GM19467 (cell line): ENCODE measurements around the gene FBRS.
"Not testable (repeated sequence)": the region's sequence is repeated elsewhere in the genome, so short reads cannot be mapped to it uniquely, and the experiment has no call there.

ENCODE experiments used
- ATAC-seq: cut with Tn5 transposase; IDR thresholded peaks from one replicate; pipeline ENCODE4 v1.9.1; 2021; ENCODE audit warnings: mild to moderate bottlenecking, moderate library complexity; ENCODE audit not compliant: unreplicated experiment

The FBRS gene

DNA sequence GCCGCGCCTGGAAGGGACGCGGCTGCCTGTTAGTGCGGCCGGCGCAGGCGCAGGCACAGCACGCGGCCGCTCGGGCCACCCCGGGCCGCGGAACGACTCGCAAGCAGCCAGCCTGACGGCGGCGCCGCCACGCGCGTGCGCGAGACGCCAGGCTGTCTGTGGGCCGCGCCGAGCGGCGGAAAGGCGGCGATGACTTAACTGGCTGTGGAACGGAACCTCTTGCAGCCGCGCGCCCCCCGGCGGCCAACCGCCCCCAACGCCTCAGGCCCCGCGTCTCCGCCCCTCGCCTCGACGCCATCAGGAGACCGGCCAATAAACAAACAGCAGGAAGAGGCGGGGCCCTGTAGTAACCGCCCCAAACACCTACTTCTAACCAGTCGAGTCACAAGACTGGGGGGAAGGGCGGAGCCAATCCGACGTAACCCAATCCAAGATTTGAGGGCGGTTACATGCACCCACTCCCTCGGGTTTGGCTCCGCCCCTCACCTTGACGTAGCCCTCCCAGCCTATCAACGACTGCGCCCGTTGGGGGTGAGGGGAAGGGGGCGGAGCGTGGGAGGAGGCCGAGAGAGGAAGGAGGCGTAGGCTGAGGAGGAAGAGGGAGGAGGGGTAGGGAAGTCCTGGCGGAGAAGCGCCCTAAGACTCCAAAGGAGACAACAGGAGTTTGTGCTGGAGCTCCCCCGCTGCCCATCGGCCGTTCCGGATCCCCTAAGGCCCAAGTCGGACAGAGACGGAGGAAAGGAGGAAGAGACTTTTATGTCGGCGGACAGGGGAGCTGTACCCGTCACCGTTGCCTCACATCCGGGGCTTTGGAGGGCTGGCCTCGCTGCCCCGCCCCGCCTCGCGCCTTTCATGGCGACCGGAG is at the start of gene FBRS:
Gene FBRS (plus strand): TSS at position 566 of the 865 bp plus-strand sequence. CDS start 1,088 bp downstream, outside the sequence.
- ATAC-seq = peak; percentile 64

DNA sequence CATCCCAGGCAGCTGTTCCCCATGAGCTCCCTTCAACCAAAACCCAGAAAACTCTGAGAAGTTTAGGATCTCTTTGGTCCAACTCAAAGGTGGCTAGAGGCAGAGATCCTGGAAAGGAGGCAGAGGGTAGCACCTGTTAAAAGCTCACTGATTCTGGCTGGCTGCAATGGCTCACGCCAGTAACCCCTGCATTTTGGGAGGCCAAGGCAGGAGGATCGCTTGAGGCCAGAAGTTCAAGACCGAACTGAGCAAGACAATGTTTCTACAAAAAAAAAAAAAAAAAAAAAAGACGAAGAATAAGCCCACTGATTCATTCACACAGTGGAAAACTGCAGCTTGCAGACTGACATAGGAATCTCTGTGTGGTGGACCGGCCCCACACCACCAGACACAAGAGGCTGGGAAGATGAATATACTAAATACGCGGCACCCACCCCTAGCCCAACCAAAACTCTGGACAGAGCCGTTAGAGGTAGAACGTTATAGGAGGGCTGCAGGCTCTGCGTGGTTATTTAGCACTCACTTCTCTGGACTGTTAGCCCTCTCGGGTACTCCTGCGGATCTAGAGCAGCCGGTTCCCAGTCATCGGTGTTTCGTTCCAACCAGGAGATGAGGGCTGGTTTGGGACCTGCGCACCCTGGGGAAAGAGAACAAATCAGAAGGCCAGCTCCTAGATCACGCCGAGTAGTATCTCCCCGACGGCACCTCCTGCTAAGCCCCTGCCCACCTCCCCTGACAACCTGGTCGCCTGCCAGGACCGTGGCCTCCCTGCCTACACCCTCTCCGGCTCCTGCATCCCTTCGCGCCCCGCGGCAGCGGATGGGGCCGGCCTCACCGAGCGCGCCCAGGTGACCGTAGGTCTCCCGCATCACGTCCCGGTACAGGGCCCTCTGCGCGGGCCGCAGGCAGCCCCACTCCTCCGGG is 49.0 kb upstream of the FBRS start:
- no peak for ATAC-seq

DNA sequence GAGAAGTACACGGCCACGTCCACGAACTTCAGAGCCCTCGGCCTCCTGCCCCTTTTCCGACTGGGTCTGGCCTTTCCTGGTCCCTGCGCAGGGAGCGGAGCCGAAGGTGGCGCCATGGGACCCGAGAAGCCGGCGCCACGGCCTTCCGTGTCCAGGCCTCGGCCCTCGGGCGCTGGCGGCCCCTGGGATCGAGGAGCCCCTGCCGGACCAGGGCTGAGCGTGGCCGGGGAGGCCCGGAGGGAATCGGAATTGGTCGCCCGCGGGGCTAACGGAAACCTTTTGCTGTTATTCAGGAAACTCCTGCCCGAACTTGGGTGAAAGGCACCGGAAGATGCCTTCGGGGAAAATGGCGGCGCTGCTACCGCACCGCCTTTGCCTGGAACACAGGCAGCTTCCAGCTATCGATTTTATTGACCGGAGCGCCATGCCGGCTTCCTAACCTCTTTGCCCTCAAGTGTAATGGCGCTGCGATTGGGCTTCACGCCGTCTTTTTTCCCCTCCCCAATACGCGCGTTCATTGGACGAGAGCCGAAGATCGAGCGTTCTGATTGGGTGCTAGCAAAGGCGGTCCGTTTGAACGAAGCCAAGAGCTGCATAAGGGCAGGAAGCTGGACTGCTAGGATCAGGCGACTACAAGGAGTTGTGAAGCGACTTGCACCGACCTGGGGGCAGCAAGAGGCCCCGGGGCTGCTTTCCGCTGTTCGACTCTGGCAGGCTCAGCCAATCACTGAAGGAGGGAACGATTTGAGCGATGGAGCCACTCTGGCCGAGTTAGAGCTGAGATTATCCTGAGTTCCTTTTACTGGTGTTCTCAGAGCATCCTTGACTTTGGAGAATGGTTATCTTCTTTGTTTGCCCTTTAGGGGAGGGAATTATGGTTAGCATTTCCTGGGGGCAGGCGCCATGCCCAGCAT is 48.0 kb upstream of the FBRS start, which contains the start of gene ZNF689:
Gene ZNF689 (minus strand): TSS at position 464 of the 914 bp plus-strand sequence. CDS start 348 bp downstream, at position 116.
- peak; percentile 86 for ATAC-seq

DNA sequence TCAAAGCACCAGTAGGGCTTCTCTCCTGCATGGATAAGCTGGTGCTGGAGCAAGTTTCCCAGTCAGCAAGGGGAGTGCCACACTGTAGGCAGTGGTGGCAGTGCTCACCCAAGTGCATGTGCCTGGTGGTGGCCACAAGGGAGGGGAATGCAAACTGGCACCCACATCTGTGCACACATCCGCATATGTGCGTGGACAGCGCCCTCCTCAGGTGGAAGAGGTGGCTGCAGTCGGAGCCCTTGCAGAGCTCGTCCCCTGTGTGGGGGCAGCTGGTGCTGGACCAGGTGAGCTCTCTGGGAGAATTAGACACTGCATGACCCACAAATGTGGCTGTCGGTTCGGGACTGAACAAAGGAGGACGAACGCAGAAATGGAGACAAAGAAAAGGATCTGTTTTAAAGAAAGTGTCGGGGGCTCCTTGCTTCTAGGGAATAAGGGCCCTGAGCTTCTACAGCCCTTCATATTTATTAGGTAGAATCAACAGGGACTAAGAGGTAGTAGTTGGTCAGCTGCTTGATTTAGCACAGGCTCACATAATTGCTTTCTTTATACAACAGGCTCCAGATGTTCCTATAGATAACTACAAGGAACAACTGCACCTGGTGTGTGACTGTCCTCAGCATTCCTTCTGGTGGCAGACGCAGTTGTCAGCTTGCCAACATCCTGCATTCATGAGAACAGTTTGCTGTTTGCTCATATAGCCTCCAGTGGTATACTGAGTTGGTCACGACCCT is 42.7 kb upstream of the FBRS start:
- no peak for ATAC-seq

DNA sequence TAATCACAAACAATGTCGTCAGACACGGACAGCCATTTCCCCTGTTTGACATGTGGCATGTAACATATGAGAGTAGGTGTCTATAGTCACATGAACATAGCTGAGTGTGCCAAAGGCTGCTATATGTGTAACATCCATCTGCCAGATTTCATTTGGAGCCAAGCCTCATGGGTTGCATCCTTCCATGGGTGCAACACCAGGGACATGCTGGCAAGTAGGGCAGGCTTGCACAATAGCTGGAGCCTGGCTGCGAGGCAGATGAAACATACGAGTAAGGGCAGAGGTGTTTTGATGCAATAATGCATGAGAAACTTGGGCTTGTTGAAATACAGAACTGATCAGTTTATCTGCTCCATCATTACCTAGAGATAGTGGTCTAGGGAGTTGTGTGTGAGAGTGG is 39.0 kb upstream of the FBRS start:
- ATAC-seq = no peak

DNA sequence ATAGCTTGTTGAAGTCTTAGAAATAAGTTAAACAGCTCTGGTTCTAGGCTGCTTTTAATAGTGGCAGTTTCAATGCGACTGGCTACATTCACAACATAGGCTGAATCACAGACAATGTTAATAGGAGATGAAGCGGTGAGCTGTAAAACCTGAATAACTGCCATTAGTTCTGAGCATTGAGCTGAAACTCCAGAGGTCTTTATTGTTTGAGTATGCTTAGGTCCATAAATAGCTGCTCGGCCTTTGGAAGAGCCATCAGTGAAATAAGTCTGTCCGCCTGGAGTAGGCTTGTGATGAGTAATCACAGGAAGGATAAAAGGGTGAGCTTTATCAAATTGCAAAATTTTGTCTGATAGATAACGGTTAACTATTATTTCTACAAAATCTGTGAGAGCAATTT is 38.6 kb upstream of the FBRS start:
- ATAC-seq = no peak

DNA sequence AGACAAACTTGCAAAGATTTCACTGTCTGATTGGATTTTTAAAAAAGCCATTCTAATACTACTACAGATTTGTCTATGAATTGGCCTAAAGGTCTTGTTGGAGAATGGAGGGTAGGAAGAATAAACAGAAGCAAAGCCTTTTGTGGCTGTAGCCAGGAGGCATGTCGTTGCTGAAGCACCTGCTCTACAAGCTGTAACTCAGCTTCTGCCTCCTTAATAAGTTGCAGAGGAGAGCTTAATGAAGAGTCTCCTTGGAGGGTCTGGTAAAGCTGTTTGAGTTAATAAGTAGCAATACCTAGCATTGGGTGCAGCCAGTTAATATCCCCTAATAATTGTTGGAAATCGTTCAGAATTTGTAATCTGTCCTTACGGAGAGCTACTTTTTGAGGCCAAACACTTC is 38.1 kb upstream of the FBRS start:
- ATAC-seq = no peak

DNA sequence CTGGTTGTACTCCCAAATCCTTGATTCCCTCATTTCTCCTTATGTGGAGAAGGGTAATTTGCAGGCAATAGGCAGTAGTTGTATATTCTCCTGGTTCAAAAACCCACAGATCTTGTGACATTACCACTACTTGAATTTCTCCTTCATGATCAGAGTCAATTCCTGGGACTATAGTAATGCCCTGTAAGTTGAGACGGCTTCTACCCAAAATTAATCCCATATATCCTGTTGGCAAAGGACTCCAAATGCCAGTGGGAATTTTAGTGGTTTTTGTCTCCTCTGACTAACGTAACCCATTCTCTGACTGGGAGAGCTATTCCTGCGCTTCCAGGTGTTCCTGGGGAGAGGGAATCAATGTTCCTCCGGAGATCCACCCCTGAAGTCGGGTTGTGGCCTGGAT is 36.5 kb upstream of the FBRS start:
- no peak for ATAC-seq

DNA sequence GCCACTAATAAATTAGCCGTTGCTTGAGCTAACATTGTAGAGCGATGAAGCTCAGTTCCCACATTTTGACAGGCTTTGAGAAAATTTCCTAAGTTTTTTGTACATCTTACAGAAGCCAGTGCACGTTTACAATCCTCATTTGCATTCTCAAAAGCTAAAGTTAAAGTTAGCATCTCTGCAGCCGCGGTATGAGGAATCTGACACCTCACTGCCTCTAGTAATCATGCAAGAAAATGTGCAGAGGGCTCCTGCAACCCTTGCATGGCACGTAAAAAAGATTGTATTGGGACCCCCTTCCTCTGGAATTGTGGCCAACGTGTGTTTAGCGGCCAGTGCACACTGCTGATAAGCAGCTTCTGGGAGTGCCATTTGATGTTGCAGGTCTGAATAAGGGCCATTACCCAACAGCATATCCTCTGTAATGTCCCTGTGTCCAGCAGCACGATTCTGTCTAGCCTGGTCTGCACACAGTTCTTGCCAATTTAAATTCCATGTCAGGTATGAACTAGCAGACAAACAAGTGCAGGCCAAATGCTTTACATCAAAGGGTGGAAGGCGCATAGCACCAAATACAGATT is 35.7 kb upstream of the FBRS start:
- no peak for ATAC-seq

DNA sequence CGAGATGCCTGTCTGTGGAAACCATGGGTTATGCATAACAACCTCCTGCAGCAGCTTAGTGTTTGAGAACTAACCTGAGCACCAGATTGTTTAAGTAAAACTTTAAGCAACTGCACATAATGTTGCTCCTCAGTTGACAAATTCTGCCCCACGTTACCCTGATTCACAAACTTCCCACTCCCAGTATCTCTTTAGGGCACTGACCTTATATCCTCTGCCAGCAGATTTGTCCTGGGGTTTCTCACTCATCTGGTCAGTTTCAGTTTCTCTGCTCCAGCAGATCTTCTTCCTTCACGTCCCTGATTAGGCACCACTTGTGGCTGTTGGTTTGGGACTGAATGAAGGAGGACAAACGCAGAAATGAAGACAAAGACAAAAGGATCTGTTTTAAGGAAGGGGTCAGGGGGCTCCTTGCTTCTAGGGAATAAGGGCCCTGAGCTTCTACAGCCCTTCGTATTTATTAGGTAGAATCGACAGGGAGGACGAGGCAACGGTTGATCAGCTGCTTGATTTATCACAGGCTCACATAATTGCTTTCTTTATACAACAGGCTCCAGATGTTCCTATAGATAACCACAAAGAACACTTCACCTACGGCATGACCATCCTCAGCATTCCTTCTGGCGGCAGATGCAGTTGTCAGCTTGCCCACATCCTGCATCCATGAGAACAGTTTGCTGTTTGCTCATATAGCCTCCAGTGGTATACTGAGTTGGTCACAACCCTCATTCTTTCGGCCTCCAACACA is 34.5 kb upstream of the FBRS start:
- no peak for ATAC-seq

DNA sequence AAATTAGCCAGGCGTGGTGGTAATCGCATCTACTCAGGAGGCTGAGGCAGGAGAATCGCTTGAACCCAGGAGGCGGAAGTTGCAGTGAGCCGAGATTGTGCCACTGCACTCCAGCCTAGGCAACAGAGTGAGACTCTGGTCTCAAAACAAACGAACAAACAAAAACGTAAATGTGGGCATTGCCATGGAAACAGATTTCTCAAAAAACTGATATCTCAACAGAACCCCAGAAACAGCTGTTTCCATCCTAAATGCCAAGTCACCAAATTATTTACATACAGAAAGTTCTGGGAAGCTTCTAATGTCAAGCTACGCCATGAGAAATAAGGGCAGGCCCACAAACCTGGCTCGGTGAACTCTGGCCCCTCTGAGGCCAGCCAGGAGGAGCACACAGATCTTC is 32.0 kb upstream of the FBRS start:
- ATAC-seq = no peak

DNA sequence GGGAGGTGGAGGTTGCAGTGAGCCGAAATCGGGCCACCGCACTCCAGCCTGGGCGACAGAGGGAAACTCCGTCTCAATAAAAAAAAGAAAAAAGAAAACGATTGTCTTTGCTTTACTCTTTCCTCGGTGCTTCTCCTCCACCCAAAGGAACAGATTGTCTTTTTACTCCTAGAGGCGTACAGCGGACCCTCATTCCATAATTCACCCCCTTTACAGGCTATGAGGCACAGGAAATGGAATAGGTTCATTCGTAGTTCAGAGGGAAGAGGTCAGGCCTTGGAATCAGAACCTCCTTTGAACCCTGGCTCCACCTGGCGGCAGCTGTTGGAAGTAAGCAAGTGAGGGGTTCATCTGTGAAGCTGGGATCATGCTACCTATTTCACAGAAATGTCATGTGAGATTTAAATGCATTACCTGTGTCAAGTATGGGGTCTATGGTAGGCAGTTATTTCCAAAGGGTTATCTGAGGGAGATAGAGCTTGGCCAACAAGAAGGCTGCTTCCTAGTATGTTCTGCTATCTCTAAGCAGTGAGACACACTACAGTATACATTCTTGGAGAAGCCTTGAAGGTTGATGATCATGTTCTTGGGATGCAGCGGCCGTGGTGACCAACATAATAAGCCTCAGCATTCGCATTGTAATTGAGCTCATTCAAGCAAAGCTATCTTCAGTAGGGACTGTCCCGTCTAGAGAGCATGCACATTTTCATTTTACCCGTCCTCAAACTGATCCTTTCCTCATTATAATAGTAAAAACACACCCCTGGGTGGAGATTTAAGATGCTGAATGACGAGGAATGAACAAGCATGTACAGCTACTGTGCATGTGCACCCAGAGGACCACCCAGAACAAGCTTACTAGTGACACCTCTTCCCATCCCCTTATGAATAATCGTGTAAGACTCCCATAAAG is 29.3 kb upstream of the FBRS start:
- no peak for ATAC-seq

DNA sequence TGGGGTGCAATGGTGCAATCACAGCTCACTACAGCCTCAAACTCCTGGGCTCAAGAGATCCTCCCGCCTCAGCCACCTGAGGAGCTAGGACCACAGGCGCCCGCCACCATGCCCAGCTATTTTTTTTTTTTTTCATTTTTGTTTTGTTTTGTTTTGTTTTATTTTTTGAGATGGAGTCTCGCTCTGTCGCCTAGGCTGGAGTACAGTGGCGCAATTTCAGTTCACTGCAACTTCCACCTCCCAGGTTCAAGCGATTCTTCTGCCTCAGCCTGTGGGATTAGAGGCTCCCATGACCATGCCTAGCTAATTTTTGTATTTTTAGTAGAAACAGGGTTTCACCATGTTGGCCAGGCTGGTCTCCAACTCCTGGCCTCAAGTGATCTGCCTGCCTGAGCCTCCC is 25.8 kb upstream of the FBRS start:
- ATAC-seq = not testable (repeated sequence)

DNA sequence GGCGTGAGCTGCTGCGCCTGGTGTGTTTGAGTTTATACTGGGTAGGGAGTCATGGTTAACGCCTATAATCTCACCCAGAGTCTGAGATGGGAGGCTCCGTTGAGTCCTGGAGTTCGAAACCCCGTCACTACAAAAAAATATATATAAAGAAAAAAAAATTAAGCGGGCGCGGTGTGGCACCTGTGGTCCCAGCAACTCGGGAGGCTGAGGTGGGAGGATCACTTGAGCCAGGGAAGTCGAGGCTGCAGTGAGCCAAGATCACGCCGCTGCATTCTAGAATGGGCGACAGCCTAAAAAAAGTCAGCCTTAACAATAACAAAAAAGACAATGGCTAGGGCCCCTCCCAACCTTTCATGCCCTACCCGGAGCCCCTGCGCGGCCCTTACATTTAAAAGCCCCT is 24.7 kb upstream of the FBRS start:
- no peak for ATAC-seq

DNA sequence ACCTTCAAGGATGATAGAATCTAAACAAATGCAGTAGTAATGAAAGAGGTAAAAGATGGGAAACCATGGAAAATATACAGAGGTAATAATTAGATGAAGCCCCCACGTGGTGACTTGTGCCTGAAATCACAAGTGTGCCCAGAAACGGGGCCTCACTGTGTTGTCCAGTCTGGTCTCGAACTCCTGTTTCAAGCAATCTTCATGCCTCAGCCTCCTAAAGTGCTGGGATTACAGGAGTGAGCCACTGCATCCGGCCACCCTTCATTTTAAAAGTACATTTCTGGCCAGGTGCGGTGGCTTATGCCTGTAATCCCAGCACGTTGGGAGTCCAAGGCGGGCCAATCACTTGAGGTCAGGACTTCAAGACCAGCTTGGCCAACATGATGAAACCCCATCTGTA is 21.6 kb upstream of the FBRS start:
- no peak for ATAC-seq

DNA sequence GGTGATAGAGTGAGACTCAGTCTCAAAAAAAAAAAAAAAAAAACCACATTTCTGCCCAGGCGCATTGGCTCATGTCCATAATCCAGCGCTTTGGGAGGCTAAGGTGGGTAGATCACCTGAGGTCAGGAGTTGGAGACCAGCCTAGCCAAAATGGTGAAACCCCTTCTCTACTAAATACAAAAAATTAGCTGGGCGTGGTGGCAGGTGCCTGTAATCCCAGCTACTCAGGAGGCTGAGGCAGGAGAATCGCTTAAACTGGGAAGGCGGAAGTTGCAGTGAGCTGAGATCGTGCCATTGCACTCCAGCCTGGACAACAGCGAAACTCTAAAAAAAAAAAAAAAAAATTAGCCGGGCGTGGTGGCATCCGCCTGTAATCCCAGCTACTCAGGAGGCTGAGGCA is 21.1 kb upstream of the FBRS start:
- ATAC-seq = not testable (repeated sequence)

DNA sequence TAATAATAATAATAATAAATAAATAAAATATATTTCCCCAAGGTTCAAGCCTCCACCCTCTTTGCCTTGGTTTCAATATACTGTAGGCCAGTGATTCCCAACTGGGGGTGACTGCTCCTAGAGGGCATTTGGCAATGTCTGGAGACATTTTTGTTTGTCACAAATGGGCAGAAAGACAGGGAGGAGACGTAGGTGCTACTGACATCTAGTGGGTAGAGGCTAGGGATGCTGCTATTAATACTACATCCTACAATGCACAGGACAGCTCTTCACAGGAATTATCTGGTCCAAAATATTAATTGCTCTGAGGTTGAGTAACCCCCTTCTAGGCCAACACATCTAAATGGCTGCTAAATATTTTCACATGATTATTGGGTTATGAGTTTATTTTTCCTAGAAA is 20.3 kb upstream of the FBRS start:
- no peak for ATAC-seq
